ENCODE measurements around the gene DACH1. TPM values are rescaled to one million over a fixed set of nuclear protein-coding genes. Genes with fewer than 3 reads are reported as not detected.

DACH1 gene
- total and polyA plus RNA-seq, 2 of the 8 experiments (the other 6 are each of a cell fraction or from before 2014, with no cell fraction given) = 0.12 to 0.67 TPM

GRCh38 chr13:71464686-71465085, 402.3 kb downstream of the DACH1 start (continued):
- TF ChIP-seq CHD7 (IDR thresholded peaks at IDR 0.05; ENCODE audit: insufficient replicate concordance, low read length) = no peak
- TF ChIP-seq PHF8 (conservative IDR thresholded peaks at IDR 0.05; ENCODE audit: low read depth, low read length) = no peak
- no peak for TF ChIP-seq RAD21 (IDR thresholded peaks at IDR 0.05 in 1 of 2, conservative IDR thresholded peaks at IDR 0.05 in 1 of 2; ENCODE audit: low read depth in 2 of 2, low read length in 2 of 2)
- no peak for TF ChIP-seq SP1 (IDR thresholded peaks at IDR 0.05; ENCODE audit: low read depth, low read length)
- no peak for TF ChIP-seq CREB1 (IDR thresholded peaks at IDR 0.05)

All from H1 (cell line).